ENCODE results near the gene SLC35F6. TPM values are rescaled to one million over a fixed set of nuclear protein-coding genes. Genes with fewer than 3 reads are reported as not detected.
"Not testable (repeated sequence)": the region's sequence is repeated elsewhere in the genome, so short reads cannot be mapped to it uniquely, and the experiment has no call there.

Gene SLC35F6
- total RNA-seq, 1 donor from 2014 or later, result 14.2 TPM

DNA sequence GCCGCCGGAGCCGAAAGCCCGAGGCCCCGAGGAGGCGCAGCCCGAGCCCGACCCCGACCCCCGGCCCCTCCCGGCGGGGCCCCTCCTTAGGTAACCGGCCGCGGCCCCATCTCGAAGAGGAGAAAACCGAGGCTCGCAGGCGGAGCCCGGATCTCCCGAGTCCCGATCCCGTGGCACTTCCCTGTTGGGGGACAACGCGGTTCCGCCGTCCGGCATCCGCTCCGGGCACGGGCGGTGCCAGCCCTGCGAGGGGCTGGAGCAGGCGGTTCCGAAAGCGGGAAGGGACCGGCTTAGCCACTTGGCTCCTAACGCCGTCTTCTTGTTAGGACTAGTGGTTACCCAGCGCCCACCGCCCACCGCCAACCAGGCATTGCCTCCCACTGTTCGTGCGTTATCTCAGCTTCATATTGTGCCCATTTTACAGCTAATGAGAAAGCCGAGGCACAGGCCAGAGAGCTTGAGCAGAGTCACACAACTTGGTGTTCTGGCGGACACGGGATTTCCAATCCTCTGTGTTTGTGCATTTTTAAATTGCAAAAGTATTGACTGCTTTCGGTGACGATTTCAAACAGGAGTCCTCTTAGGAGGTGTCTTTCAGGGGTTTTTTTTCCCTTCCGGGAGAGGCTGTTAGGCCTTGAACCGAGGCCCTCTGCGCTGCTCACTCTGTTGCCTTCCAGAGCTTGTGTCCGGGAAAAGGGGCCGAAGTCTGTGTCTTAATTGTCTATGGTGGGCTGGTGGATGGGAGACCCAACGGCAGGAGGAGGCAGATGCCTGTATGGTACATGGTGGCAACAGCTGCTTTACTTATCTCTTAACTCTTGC lies 22.3 kb downstream of the SLC35F6 start:
- Mint-ChIP-seq H3K27ac (no peak overlapping the region), H3K4me1 (peaks cover 15% of the 10 kb centered on the region), H3K36me3 (ENCODE audit: low read depth) (no peaks in the 10 kb centered on the region), H3K27me3 (peaks cover 3% of the 10 kb centered on the region), H3K9me3 (no peaks in the 10 kb centered on the region), H3K4me3 (peak overlapping the region; percentile 78)
- intact Hi-C loops (cut with micrococcal nuclease), result loop anchor here (5.0 to 10.0 kb wide), 4 partner anchors 268 to 909 kb away; partner anchors contain the start of genes ADGRF3, AGBL5, ASXL2 and CAD
- no peak for DNase-seq
- TF ChIP-seq, protein P1, sequence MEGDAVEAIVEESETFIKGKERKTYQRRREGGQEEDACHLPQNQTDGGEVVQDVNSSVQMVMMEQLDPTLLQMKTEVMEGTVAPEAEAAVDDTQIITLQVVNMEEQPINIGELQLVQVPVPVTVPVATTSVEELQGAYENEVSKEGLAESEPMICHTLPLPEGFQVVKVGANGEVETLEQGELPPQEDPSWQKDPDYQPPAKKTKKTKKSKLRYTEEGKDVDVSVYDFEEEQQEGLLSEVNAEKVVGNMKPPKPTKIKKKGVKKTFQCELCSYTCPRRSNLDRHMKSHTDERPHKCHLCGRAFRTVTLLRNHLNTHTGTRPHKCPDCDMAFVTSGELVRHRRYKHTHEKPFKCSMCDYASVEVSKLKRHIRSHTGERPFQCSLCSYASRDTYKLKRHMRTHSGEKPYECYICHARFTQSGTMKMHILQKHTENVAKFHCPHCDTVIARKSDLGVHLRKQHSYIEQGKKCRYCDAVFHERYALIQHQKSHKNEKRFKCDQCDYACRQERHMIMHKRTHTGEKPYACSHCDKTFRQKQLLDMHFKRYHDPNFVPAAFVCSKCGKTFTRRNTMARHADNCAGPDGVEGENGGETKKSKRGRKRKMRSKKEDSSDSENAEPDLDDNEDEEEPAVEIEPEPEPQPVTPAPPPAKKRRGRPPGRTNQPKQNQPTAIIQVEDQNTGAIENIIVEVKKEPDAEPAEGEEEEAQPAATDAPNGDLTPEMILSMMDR (IDR thresholded peaks at IDR 0.05), result no peak
- ChIA-PET CTCF (no interaction called here), POLR2A (interaction anchor here (0.6 to 1.4 kb wide), 4 partner anchors 11 to 184 kb away, joined by 3 to 4 read pairs (median 4); partner anchors contain the start of gene MAPRE3)
- ATAC-seq (ENCODE audit: low read depth), result no peak

DNA sequence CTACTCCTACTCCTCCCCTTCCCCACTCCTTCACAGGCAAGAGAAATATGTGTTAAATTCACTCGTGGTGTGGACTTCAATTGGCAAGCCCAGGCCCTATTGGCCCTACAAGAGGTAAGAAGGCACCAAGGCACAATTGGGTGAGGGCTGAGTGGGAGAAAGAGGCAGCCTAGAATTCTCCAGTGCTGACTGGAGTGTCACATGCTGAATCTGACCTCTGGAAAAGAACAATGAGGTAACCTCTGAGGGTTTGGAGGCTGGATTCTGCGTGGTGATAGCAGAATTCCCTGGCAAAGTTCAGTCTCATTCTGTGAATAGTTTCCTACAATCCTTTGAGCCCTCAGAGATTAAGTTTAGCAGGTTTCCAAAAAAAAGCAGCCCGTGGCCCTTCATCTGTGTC lies 28.6 kb downstream of the SLC35F6 start:
- H3K9me3 Mint-ChIP-seq, result no peaks in the 10 kb centered on the region
- DNase-seq (no peak), ATAC-seq (ENCODE audit: low read depth) (no peak)
- no peaks in the 10 kb centered on the region for H3K36me3 Mint-ChIP-seq (ENCODE audit: low read depth)
- ChIA-PET CTCF (no interaction called here), POLR2A (no interaction called here)
- H3K4me3 Mint-ChIP-seq, result no peak overlapping the region
- TF ChIP-seq, protein P1 (IDR thresholded peaks at IDR 0.05), result no peak
- H3K4me1 Mint-ChIP-seq, result no peaks in the 10 kb centered on the region
- intact Hi-C loops (cut with micrococcal nuclease), result no loop called here
- no peak overlapping the region for H3K27ac Mint-ChIP-seq
- no peaks in the 10 kb centered on the region for H3K27me3 Mint-ChIP-seq

DNA sequence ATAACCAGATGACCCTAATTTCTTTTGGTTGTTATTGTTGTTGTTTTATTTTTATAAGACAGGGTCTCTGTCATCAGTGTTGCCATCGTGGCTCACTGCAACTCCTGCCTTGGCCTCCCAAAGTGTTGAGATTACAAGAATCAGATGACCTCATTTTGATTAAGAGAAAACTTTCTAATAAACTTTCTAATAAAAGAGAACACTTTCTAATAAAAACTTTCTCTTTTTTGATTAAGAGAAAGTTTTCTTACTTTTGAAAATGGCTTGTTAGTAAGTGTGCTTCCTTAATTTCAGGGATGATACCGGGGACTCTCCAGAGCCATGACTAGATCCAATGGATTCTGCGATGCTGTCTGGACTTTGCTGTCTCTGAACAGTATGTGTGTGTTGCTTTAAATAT lies 29.4 kb downstream of the SLC35F6 start:
- TF ChIP-seq, protein P1 (IDR thresholded peaks at IDR 0.05), result no peak
- POLR2A ChIA-PET, result no interaction called here
- no peaks in the 10 kb centered on the region for H3K9me3 Mint-ChIP-seq
- DNase-seq (no peak), ATAC-seq (ENCODE audit: low read depth) (no peak)
- no peaks in the 10 kb centered on the region for H3K36me3 Mint-ChIP-seq (ENCODE audit: low read depth)
- H3K4me3 Mint-ChIP-seq, result no peak overlapping the region
- no peaks in the 10 kb centered on the region for H3K27me3 Mint-ChIP-seq
- H3K27ac Mint-ChIP-seq, result no peak overlapping the region
- no peaks in the 10 kb centered on the region for H3K4me1 Mint-ChIP-seq
- CTCF ChIA-PET, result no interaction called here
- intact Hi-C loops (cut with micrococcal nuclease), result no loop called here

DNA sequence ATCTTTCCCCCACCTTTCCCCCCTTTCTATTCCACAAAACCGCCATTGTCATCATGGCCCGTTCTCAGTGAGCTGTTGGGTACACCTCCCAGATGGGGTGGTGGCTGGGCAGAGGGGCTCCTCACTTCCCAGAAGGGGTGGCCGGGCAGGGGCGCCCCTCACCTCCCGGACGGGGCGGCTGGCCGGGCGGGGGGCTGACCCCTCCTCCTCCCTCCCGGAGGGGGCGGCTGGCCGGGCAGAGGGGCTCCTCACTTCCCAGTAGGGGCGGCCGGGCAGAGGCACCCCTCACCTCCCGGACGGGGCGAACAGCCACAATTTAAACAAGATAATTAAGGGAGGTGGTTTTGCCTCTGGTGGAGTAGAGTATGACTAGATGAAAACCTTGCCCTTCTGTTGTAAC lies 31.1 kb downstream of the SLC35F6 start:
- H3K27ac Mint-ChIP-seq; POLR2A ChIA-PET; H3K4me3 Mint-ChIP-seq; H3K36me3 Mint-ChIP-seq (ENCODE audit: low read depth); CTCF ChIA-PET; H3K4me1 Mint-ChIP-seq; DNase-seq; intact Hi-C loops (cut with micrococcal nuclease); H3K27me3 Mint-ChIP-seq; ATAC-seq (ENCODE audit: low read depth); H3K9me3 Mint-ChIP-seq: not testable (repeated sequence)

DNA sequence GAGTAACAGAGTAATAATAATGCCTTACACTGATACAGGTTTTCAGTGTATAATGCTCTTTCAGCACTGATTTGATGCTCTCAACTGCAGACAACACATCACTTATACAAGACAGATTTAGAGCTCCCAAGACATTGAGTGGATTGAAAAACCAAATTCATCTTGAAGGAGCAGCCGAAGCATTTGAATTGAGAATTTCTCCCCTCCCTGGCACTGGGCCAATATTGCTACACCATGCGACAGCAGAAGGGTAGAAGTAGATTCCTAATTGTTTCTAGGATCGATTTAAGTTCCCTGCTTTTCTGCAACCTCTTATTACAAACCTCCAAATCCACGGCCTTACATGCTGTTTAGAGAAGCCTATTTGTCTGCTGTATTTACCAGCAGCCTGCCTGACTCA lies 37.2 kb downstream of the SLC35F6 start:
- Mint-ChIP-seq H3K9me3 (no peaks in the 10 kb centered on the region), H3K4me3 (no peak overlapping the region), H3K36me3 (ENCODE audit: low read depth) (no peaks in the 10 kb centered on the region), H3K27ac (no peak overlapping the region), H3K27me3 (no peaks in the 10 kb centered on the region), H3K4me1 (no peaks in the 10 kb centered on the region)
- TF ChIP-seq, protein P1 (IDR thresholded peaks at IDR 0.05), result no peak
- ChIA-PET POLR2A (no interaction called here), CTCF (no interaction called here)
- ATAC-seq (ENCODE audit: low read depth), result no peak
- intact Hi-C loops (cut with micrococcal nuclease), result no loop called here
- DNase-seq, result no peak
